ENCODE results near the gene AZIN2. TPM values are rescaled to one million over a fixed set of nuclear protein-coding genes. Genes with fewer than 3 reads are reported as not detected.
A peak's percentile ranks its signal among the peaks of the same experiment; 100 is the strongest.

AZIN2 gene
- total RNA-seq, 1 experiment from 2014 or later: 0.39 TPM

- peak overlapping the region in 1 of 2 experiments; percentile 56; a peak in 3 of 5 replicates for H3K4me3 Mint-ChIP-seq
- Histone ChIP-seq H2BK20ac (ENCODE audit: low read depth, low read length, poor library complexity, severe bottlenecking) (no peak overlapping the region), H3K4me1 (ENCODE audit: insufficient read depth, low read length) (peaks cover 6% of the 10 kb centered on the region; the same call in 1 of the 2 replicates), H4K20me1 (ENCODE audit: control insufficient read depth, insufficient read depth, insufficient read length) (no peaks in the 10 kb centered on the region), H3K23ac (ENCODE audit: insufficient read length, low read depth, low read length) (no peak overlapping the region), H2AK5ac (ENCODE audit: insufficient read length, low read length) (no peak overlapping the region), H3K9ac (ENCODE audit: extremely low read depth, insufficient read length, low read length) (no peak overlapping the region), H3K18ac (ENCODE audit: insufficient read length, low read depth, low read length) (no peak overlapping the region), H2BK120ac (ENCODE audit: low read depth, low read length, poor library complexity, severe bottlenecking) (no peak overlapping the region), H2BK12ac (ENCODE audit: insufficient read length, low read depth, low read length) (no peak overlapping the region), H3T11ph (ENCODE audit: low read length) (no peak overlapping the region), H4K8ac (replicated peaks; ENCODE audit: insufficient read length, low read depth, low read length) (no peak overlapping the region), H4K5ac (ENCODE audit: insufficient read length, low read depth, low read length) (no peak overlapping the region), H3K27ac (ENCODE audit: insufficient read length, low read depth, low read length) (no peak overlapping the region), H3K9me3 (ENCODE audit: control insufficient read depth, low read depth, low read length) (no peaks in the 10 kb centered on the region), H2BK15ac (ENCODE audit: low read depth, low read length) (no peak overlapping the region), H3K79me1 (ENCODE audit: insufficient read depth, low read depth, low read length, poor library complexity, severe bottlenecking) (no peaks in the 10 kb centered on the region), H3K27me3 (ENCODE audit: insufficient read depth, low read length) (no peaks in the 10 kb centered on the region), H4K91ac (ENCODE audit: insufficient read length, low read depth, low read length) (no peak overlapping the region), H3K56ac (ENCODE audit: insufficient read length, low read depth, low read length) (no peak overlapping the region), H3K23me2 (ENCODE audit: insufficient read length, low read depth, low read length, poor library complexity, severe bottlenecking) (no peaks in the 10 kb centered on the region), H3K4ac (ENCODE audit: low read depth, low read length) (no peak overlapping the region), H2AFZ (ENCODE audit: low read length) (no peak overlapping the region), H3K14ac (ENCODE audit: insufficient read depth, low read length) (no peak overlapping the region), H3K79me2 (ENCODE audit: insufficient read depth, low read length) (no peaks in the 10 kb centered on the region), H3K4me2 (ENCODE audit: insufficient read depth, insufficient read length, low read length) (peak overlapping the region; percentile 50), H2BK5ac (ENCODE audit: insufficient read length, low read length) (no peak overlapping the region)
- peaks cover 16 to 22% of the 10 kb centered on the region in 2 experiments for H3K4me1 Mint-ChIP-seq
- no peaks in the 10 kb centered on the region for H3K9me3 Mint-ChIP-seq
- no CpG with 5 or more reads among the region's 4 CpGs for WGBS (ENCODE audit: extremely low coverage, insufficient read length, low lambda C conversion rate)
- peaks cover 16% of the 10 kb centered on the region for H3K27me3 Mint-ChIP-seq (ENCODE audit: low read depth)
- DNase-seq: no peak
- peak overlapping the region in 1 of 3 experiments; percentile 12; a peak in 1 of 7 replicates for H3K27ac Mint-ChIP-seq
- peaks cover 0 to 8% (median 2%) of the 10 kb centered on the region in 3 experiments; a peak in 5 of 7 replicates for H3K36me3 Mint-ChIP-seq (ENCODE audit: insufficient read depth in 1 of 3, low read depth in 3 of 3)
- no peak for TF ChIP-seq CTCF (conservative IDR thresholded peaks at IDR 0.05)
Measured at GRCh38 chr1:33128781-33129180, 47.8 kb downstream of the AZIN2 start.

All from H9 (cell line).